Measurements from ENCODE around the gene CCL1. TPM values are rescaled to one million over a fixed set of nuclear protein-coding genes. Genes with fewer than 3 reads are reported as not detected.
"Not testable (repeated sequence)": the region's sequence is repeated elsewhere in the genome, so short reads cannot be mapped to it uniquely, and the experiment has no call there.

Gene CCL1
- total RNA-seq, 1 experiment from 2014 or later = not detected

DNA sequence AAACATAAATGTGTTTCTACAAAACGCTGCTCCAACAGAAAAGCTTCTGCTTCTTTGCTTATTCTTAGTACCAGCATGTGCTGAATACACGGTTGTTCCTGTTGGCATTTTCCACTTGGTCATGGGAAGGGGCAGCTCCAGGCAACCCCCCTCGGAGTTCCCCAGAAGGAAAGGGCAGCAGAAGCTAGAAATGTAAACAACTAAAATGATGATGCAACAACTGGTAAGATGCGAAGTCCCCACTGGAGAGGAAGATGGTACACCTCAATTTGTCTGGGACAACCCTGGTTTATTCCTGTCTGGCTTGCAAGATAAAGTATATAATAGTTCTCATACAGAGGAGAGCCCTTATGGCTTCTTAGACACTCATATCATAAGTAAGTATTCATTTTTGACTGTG lies 16.0 kb downstream of the CCL1 start:
- no peaks in the 10 kb centered on the region for H4K20me1 ChIP-seq (ENCODE audit: insufficient read depth, low read depth, low read length)
- no peak for DNase-seq
- H3K36me3 ChIP-seq (ENCODE audit: insufficient read depth, low read length) = no peaks in the 10 kb centered on the region
- H3K9me2 ChIP-seq (replicated peaks; ENCODE audit: insufficient read depth, low read length) = no peaks in the 10 kb centered on the region
- no peaks in the 10 kb centered on the region for H3K4me1 ChIP-seq (ENCODE audit: low read length)
- no peak overlapping the region for H3K27ac ChIP-seq (ENCODE audit: low read length)
- H3K9ac ChIP-seq (ENCODE audit: low read length) = no peak overlapping the region
- no peaks in the 10 kb centered on the region for H3K27me3 ChIP-seq (ENCODE audit: low read length)
- H2AFZ ChIP-seq (ENCODE audit: low read length) = no peak overlapping the region
- no peak overlapping the region for H3K4me2 ChIP-seq (ENCODE audit: low read depth, low read length, poor library complexity, severe bottlenecking)
- H3K79me2 ChIP-seq (ENCODE audit: low read length) = no peaks in the 10 kb centered on the region
- no peaks in the 10 kb centered on the region for H3K9me3 ChIP-seq (ENCODE audit: low read length)
- H3K4me3 ChIP-seq (ENCODE audit: low read length) = no peak overlapping the region

DNA sequence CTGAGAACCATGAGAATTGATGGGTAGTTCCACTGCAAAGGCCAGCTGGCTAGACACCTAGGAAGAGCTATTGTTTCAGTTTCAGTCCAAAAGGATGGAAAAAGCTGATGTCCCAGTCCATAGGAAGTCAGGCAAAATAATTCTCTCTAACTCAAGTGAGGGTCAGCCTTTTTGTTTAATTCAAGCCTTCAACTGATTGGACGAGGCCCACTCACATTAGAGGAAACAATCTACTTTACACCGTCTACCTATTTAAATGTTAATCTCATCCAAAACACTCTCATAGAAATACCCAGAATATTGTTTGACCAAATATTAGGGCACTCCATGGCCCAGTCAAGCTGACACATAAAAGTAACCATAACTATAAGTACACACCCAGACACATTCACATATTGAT lies 21.1 kb downstream of the CCL1 start:
- Histone ChIP-seq H3K9me3 (ENCODE audit: low read length) (no peaks in the 10 kb centered on the region), H3K9me2 (replicated peaks; ENCODE audit: insufficient read depth, low read length) (no peaks in the 10 kb centered on the region), H3K9ac (ENCODE audit: low read length) (no peak overlapping the region), H3K27ac (ENCODE audit: low read length) (no peak overlapping the region), H3K4me3 (ENCODE audit: low read length) (no peak overlapping the region), H3K36me3 (ENCODE audit: insufficient read depth, low read length) (no peaks in the 10 kb centered on the region), H2AFZ (ENCODE audit: low read length) (no peak overlapping the region), H4K20me1 (ENCODE audit: insufficient read depth, low read depth, low read length) (no peaks in the 10 kb centered on the region), H3K4me2 (ENCODE audit: low read depth, low read length, poor library complexity, severe bottlenecking) (no peak overlapping the region), H3K27me3 (ENCODE audit: low read length) (no peaks in the 10 kb centered on the region), H3K79me2 (ENCODE audit: low read length) (no peaks in the 10 kb centered on the region), H3K4me1 (ENCODE audit: low read length) (peaks cover 4% of the 10 kb centered on the region; the same call in 1 of the 2 replicates)
- DNase-seq = no peak

DNA sequence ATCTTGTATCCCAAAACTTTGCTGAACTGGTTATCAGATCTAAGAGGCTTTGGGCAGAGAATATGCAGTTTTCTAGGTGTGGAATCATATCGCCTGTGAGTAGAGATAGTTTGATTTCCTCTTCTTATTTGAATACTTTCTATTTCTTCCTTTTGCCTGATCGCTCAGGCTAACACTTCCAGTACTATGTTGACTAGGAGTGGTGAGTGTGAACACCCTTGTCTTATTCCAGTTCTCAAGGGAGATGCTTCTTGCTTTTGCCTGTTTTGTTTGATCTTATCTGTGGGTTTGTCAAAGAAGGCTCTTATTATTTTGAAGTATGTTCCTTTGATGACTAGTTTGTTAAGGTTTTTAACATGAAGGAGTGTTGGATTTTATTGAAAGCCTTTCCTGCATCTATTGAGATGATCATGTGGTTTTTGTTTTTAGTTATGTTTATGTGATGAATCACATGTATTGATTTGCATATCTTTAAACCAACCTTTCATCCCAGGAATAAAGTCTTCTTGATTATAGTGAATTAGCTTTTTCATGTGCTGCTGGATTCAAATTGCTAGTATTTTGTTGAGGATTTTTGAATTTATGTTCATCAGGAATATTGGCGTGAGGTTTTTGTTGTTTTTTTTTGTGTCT lies 23.8 kb downstream of the CCL1 start:
- H3K4me2 ChIP-seq (ENCODE audit: low read depth, low read length, poor library complexity, severe bottlenecking) = no peak overlapping the region
- no peak overlapping the region for H3K9ac ChIP-seq (ENCODE audit: low read length)
- H3K4me3 ChIP-seq (ENCODE audit: low read length) = no peak overlapping the region
- no peak for DNase-seq
- H3K9me3 ChIP-seq (ENCODE audit: low read length) = no peaks in the 10 kb centered on the region
- H3K79me2 ChIP-seq (ENCODE audit: low read length) = no peaks in the 10 kb centered on the region
- H3K9me2 ChIP-seq (replicated peaks; ENCODE audit: insufficient read depth, low read length) = no peaks in the 10 kb centered on the region
- H3K27me3 ChIP-seq (ENCODE audit: low read length) = no peaks in the 10 kb centered on the region
- no peak overlapping the region for H3K27ac ChIP-seq (ENCODE audit: low read length)
- no peaks in the 10 kb centered on the region for H3K36me3 ChIP-seq (ENCODE audit: insufficient read depth, low read length)
- no peak overlapping the region for H2AFZ ChIP-seq (ENCODE audit: low read length)
- no peaks in the 10 kb centered on the region for H4K20me1 ChIP-seq (ENCODE audit: insufficient read depth, low read depth, low read length)
- H3K4me1 ChIP-seq (ENCODE audit: low read length) = peaks cover 4% of the 10 kb centered on the region; the same call in 1 of the 2 replicates

DNA sequence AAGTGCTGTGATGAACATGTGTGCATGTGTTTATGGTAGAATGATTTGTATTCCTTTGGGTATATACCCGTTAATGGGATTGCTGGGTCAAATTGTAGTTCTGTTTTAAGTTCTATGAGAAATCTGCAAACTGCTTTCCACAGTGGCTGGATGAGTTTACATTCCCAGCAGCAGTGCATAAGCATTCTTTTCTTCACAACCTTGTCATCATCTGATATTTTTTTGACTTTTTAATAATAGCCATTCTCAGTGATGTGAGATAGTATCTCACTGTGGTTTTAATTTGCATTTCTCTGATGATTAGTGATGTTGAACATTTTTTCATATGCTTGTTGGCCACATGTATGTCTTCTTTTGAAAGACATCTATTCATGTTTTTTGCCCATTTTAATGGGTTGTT lies 25.3 kb downstream of the CCL1 start:
- H3K4me2 ChIP-seq (ENCODE audit: low read depth, low read length, poor library complexity, severe bottlenecking) = no peak overlapping the region
- no peaks in the 10 kb centered on the region for H3K27me3 ChIP-seq (ENCODE audit: low read length)
- no peaks in the 10 kb centered on the region for H3K9me2 ChIP-seq (replicated peaks; ENCODE audit: insufficient read depth, low read length)
- H3K36me3 ChIP-seq (ENCODE audit: insufficient read depth, low read length) = no peaks in the 10 kb centered on the region
- no peak overlapping the region for H2AFZ ChIP-seq (ENCODE audit: low read length)
- no peaks in the 10 kb centered on the region for H3K9me3 ChIP-seq (ENCODE audit: low read length)
- H3K4me3 ChIP-seq (ENCODE audit: low read length) = no peak overlapping the region
- H4K20me1 ChIP-seq (ENCODE audit: insufficient read depth, low read depth, low read length) = no peaks in the 10 kb centered on the region
- H3K27ac ChIP-seq (ENCODE audit: low read length) = no peak overlapping the region
- DNase-seq = no peak
- peaks cover 4% of the 10 kb centered on the region; the same call in 1 of the 2 replicates for H3K4me1 ChIP-seq (ENCODE audit: low read length)
- H3K79me2 ChIP-seq (ENCODE audit: low read length) = no peaks in the 10 kb centered on the region
- H3K9ac ChIP-seq (ENCODE audit: low read length) = no peak overlapping the region

DNA sequence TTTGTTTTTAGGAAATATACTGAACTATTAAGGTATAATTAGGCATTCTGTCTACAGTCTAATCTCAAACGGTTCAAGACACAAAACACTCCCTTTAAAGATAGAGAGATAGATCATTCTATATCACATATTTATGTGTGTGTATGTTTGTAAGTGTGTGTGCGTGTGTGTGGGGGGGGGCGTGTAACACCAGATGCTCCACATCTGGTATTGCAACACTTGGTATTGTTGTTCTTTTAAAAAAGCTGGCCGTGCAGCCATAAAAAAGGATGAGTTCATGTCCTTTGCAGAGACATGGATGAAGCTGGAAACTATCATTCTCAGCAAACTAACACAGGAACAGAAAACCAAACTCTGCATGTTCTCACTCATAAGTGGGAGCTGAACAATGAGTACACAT lies 35.5 kb downstream of the CCL1 start:
- H3K27ac ChIP-seq (ENCODE audit: low read length); H3K9ac ChIP-seq (ENCODE audit: low read length); DNase-seq; H3K9me2 ChIP-seq (replicated peaks; ENCODE audit: insufficient read depth, low read length); H3K36me3 ChIP-seq (ENCODE audit: insufficient read depth, low read length); H3K27me3 ChIP-seq (ENCODE audit: low read length); H3K4me3 ChIP-seq (ENCODE audit: low read length); H3K4me1 ChIP-seq (ENCODE audit: low read length); H4K20me1 ChIP-seq (ENCODE audit: insufficient read depth, low read depth, low read length); H3K79me2 ChIP-seq (ENCODE audit: low read length); H2AFZ ChIP-seq (ENCODE audit: low read length); H3K4me2 ChIP-seq (ENCODE audit: low read depth, low read length, poor library complexity, severe bottlenecking); H3K9me3 ChIP-seq (ENCODE audit: low read length): not testable (repeated sequence)

DNA sequence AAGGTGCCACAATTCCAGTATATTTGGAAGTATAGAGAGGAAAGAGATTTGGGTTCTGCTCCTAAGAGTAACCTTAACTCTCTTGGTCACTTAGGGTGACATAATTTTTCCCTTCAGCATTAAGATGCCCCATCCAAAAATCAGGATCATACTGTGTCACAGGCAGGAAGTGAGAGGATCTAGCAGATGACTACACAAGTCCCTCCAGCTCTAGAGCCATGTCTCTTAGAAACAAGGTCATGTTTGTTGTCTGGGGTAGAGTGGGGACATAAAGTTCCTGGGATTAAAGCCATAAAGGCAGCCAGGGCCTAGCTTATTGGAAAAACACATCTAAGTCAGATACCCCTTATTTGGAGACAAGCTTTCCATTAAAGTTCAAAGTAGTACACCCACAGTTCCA lies 41.1 kb downstream of the CCL1 start:
- H3K9me3 ChIP-seq (ENCODE audit: low read length) = no peaks in the 10 kb centered on the region
- no peak for DNase-seq
- no peak overlapping the region for H3K9ac ChIP-seq (ENCODE audit: low read length)
- H3K4me2 ChIP-seq (ENCODE audit: low read depth, low read length, poor library complexity, severe bottlenecking) = no peak overlapping the region
- no peaks in the 10 kb centered on the region for H3K27me3 ChIP-seq (ENCODE audit: low read length)
- no peaks in the 10 kb centered on the region for H3K79me2 ChIP-seq (ENCODE audit: low read length)
- H3K4me3 ChIP-seq (ENCODE audit: low read length) = no peak overlapping the region
- H3K9me2 ChIP-seq (replicated peaks; ENCODE audit: insufficient read depth, low read length) = no peaks in the 10 kb centered on the region
- no peak overlapping the region for H2AFZ ChIP-seq (ENCODE audit: low read length)
- no peaks in the 10 kb centered on the region for H3K36me3 ChIP-seq (ENCODE audit: insufficient read depth, low read length)
- H3K4me1 ChIP-seq (ENCODE audit: low read length) = no peaks in the 10 kb centered on the region
- no peak overlapping the region for H3K27ac ChIP-seq (ENCODE audit: low read length)
- H4K20me1 ChIP-seq (ENCODE audit: insufficient read depth, low read depth, low read length) = no peaks in the 10 kb centered on the region

DNA sequence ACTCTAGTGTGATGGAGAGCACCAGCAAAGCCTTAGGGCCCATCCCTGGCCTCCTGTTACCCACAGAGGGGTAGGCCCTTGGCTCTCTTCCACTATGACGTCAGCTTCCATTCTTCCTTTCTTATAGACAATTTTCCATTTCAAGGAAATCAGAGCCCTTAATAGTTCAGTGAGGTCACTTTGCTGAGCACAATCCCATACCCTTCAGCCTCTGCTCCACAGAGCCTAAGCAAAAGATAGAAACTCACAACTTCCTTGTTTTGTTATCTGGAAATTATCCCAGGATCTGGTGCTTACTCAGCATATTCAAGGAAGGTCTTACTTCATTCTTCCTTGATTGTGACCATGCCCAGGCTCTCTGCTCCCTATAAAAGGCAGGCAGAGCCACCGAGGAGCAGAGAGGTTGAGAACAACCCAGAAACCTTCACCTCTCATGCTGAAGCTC lies 44.0 kb downstream of the CCL1 start, which contains the start of gene CCL8:
TSS of gene CCL8 (plus strand) at position 397 of the 445 bp plus-strand sequence. CDS start 67 bp downstream, outside the sequence.
- Histone ChIP-seq H3K79me2 (ENCODE audit: low read length) (no peaks in the 10 kb centered on the region), H3K27ac (ENCODE audit: low read length) (no peak within 1 kb of the TSS), H2AFZ (ENCODE audit: low read length) (no peak within 1 kb of the TSS), H3K27me3 (ENCODE audit: low read length) (no peaks in the 10 kb centered on the region), H3K4me3 (ENCODE audit: low read length) (no peak within 1 kb of the TSS), H3K4me2 (ENCODE audit: low read depth, low read length, poor library complexity, severe bottlenecking) (no peak within 1 kb of the TSS), H4K20me1 (ENCODE audit: insufficient read depth, low read depth, low read length) (no peaks in the 10 kb centered on the region), H3K4me1 (ENCODE audit: low read length) (no peaks in the 10 kb centered on the region), H3K9me2 (replicated peaks; ENCODE audit: insufficient read depth, low read length) (no peaks in the 10 kb centered on the region), H3K9ac (ENCODE audit: low read length) (no peak within 1 kb of the TSS), H3K9me3 (ENCODE audit: low read length) (no peaks in the 10 kb centered on the region), H3K36me3 (ENCODE audit: insufficient read depth, low read length) (no peaks in the 10 kb centered on the region)
- no peak for DNase-seq

DNA sequence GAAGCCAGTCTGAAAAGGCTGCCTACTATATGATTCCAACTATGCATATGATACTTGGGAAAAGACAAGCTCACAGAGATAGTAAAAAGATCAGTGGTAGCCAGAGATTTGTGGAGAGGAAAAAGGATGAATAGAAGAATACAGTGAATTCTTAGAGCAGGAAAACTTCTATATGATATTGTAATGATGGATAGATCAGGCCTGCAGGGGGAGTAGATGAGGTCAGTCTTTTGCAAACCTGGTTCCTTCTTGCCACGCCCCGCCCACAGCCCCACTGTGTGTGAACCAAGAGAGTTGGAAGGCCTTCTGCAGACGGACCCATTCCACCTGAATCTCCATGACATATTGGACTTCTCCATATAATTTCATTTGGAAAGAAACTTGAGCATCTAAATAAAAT lies 44.6 kb downstream of the CCL1 start:
- Histone ChIP-seq H3K4me3 (ENCODE audit: low read length) (no peak overlapping the region), H3K27me3 (ENCODE audit: low read length) (no peaks in the 10 kb centered on the region), H3K9me2 (replicated peaks; ENCODE audit: insufficient read depth, low read length) (no peaks in the 10 kb centered on the region), H3K9ac (ENCODE audit: low read length) (no peak overlapping the region), H3K36me3 (ENCODE audit: insufficient read depth, low read length) (no peaks in the 10 kb centered on the region), H3K9me3 (ENCODE audit: low read length) (no peaks in the 10 kb centered on the region), H3K4me2 (ENCODE audit: low read depth, low read length, poor library complexity, severe bottlenecking) (no peak overlapping the region), H3K79me2 (ENCODE audit: low read length) (no peaks in the 10 kb centered on the region), H3K27ac (ENCODE audit: low read length) (no peak overlapping the region), H2AFZ (ENCODE audit: low read length) (no peak overlapping the region), H3K4me1 (ENCODE audit: low read length) (no peaks in the 10 kb centered on the region), H4K20me1 (ENCODE audit: insufficient read depth, low read depth, low read length) (no peaks in the 10 kb centered on the region)
- peak; percentile 76 for DNase-seq
